Body of pancreas (tissue), 4 donors: ENCODE data around the gene DDX20. TPM values are rescaled to one million over a fixed set of nuclear protein-coding genes. Genes with fewer than 3 reads are reported as not detected.

ENCODE experiments used
- ATAC-seq: fragments of 150-250 bp; one replicate; pipeline ENCODE4 v1.9.1; 2016
- DNase-seq, 4 donors: peaks; one replicate each; pipeline ENCODE4 v3.0.0-alpha.2; 2019
- H3K27ac ChIP-seq, 4 donors: fragments of 200-600 bp; sonication (generic); 1 replicate in 3 of 4; 2 replicates in 1 of 4; pipeline versions ENCODE4 v1.5.1 to v1.6.1; 2016 to 2019; ENCODE audit warnings: mild to moderate bottlenecking in 1 of 4, mixed read lengths in 1 of 4, moderate library complexity in 1 of 4
- H3K27me3 ChIP-seq, 2 donors: fragments of 200-600 bp; sonication (generic); one replicate each; pipeline ENCODE4 v1.6.0; 2016; ENCODE audit warnings: mild to moderate bottlenecking in 1 of 2
- H3K36me3 ChIP-seq, 2 donors: fragments of 200-600 bp; sonication (generic); replicated peaks in 1 of 2; 2 replicates each; pipeline ENCODE4 v1.5.1; 2016; ENCODE audit warnings: low read depth in 2 of 2; ENCODE audit not compliant: insufficient read depth in 1 of 2
- H3K4me1 ChIP-seq: fragments of 200-600 bp; sonication (generic); one replicate; pipeline ENCODE4 v1.6.0; 2016
- H3K4me3 ChIP-seq, 2 donors: fragments of 200-600 bp; sonication (generic); 1 replicate in 1 of 2; 2 replicates in 1 of 2; pipeline ENCODE4 v1.5.1; 2016 to 2019
- H3K9me3 ChIP-seq, 3 donors: fragments of 200-600 bp; sonication (generic); 1 replicate in 2 of 3; 2 replicates in 1 of 3; pipeline ENCODE4 v1.5.1; 2016
- POLR2A ChIP-seq, 3 donors: fragments of 450-650 bp; IDR thresholded peaks; one replicate each; pipeline ENCODE4 v1.6.1; 2016; ENCODE audit warnings: antibody characterized with exemption in 3 of 3, mild to moderate bottlenecking in 2 of 3
- WGBS, 2 donors: methylation state at CpG; one replicate each; pipeline ENCODE4 v1.1.5; 2017; 5-methylcytosine and 5-hydroxymethylcytosine counted together
- intact Hi-C: fragments of 100-400 bp; cut with DNase I; formaldehyde crosslinking; loops from one replicate; pipeline ENCODE4 v1.15.1; 2023
- total RNA-seq, 2 donors: library from RNA; depleted of rRNA; stranded (reverse); fragments of >200 nt; gene quantifications; one replicate each; pipeline ENCODE4 v1.1.0, GENCODE V29; 2016
- TF ChIP-seq, protein P1 (sequence below), 7 experiments: fragments of 450-650 bp in 4 of 7; fragments of 200-600 bp in 3 of 7; sonication (generic) in 3 of 7; IDR thresholded peaks; one replicate each; pipeline ENCODE4 v1.5.1; 2016 to 2019; ENCODE audit warnings: antibody characterized with exemption in 7 of 7

Gene DDX20
- total RNA-seq, 2 donors from 2014 or later, result 5.7 to 34.3 TPM

DNA sequence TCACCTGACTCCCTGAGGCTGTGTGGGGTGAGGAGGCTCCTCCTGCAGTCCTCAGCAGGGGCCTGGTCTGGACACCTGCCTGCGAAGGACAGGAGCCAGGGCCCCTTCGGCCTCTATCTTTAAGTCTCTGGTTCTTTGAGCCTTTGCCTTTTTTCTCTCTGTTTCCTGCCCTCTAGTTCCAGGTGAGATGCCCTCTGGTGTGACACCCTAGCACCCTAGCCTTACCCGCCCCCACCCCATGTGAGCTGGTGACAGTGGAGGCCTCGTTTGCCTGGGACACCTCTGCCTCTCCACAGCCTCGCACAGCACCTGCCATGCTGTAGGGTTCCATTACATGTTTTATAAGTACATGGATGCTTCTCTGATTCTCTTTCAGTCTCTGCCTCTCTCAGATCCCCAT lies 47.3 kb downstream of the DDX20 start:
- Histone ChIP-seq H3K27ac (no peak overlapping the region), H3K4me1 (no peaks in the 10 kb centered on the region), H3K9me3 (no peaks in the 10 kb centered on the region), H3K36me3 (no peaks in the 10 kb centered on the region), H3K27me3 (no peaks in the 10 kb centered on the region), H3K4me3 (no peak overlapping the region)
- DNase-seq, result no peak
- WGBS, 2 donors, result 92 to 93% methylated on average over 5 of the region's 5 CpGs
- intact Hi-C loops, result no loop called here
- TF ChIP-seq, protein P1, sequence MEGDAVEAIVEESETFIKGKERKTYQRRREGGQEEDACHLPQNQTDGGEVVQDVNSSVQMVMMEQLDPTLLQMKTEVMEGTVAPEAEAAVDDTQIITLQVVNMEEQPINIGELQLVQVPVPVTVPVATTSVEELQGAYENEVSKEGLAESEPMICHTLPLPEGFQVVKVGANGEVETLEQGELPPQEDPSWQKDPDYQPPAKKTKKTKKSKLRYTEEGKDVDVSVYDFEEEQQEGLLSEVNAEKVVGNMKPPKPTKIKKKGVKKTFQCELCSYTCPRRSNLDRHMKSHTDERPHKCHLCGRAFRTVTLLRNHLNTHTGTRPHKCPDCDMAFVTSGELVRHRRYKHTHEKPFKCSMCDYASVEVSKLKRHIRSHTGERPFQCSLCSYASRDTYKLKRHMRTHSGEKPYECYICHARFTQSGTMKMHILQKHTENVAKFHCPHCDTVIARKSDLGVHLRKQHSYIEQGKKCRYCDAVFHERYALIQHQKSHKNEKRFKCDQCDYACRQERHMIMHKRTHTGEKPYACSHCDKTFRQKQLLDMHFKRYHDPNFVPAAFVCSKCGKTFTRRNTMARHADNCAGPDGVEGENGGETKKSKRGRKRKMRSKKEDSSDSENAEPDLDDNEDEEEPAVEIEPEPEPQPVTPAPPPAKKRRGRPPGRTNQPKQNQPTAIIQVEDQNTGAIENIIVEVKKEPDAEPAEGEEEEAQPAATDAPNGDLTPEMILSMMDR (IDR thresholded peaks at IDR 0.05), result no peak
- no peak for TF ChIP-seq POLR2A (IDR thresholded peaks at IDR 0.05)
- no peak for ATAC-seq

- no peaks in the 10 kb centered on the region for H3K4me1 ChIP-seq
- DNase-seq, result no peak
- WGBS, 2 donors, result 75 to 84% methylated on average over 5 of the region's 5 CpGs
- no peaks in the 10 kb centered on the region for H3K9me3 ChIP-seq
- intact Hi-C loops, result no loop called here
- TF ChIP-seq, protein P1 (IDR thresholded peaks at IDR 0.05), result no peak
- TF ChIP-seq POLR2A (IDR thresholded peaks at IDR 0.05), result no peak
- no peaks in the 10 kb centered on the region for H3K27me3 ChIP-seq
- no peak for ATAC-seq
- no peaks in the 10 kb centered on the region for H3K36me3 ChIP-seq
- no peak overlapping the region for H3K4me3 ChIP-seq
- H3K27ac ChIP-seq, result no peak overlapping the region
Observed at GRCh38 chr1:111803951-111804350, 48.2 kb downstream of the DDX20 start.

- TF ChIP-seq, protein P1 (IDR thresholded peaks at IDR 0.05), result no peak
- no peak for TF ChIP-seq POLR2A (IDR thresholded peaks at IDR 0.05)
- DNase-seq (no peak), ATAC-seq (no peak)
- no peaks in the 10 kb centered on the region for H3K9me3 ChIP-seq
- WGBS, 2 donors, result 85 to 87% methylated on average over 7 to 11 of the region's 11 CpGs
- intact Hi-C loops, result no loop called here
- no peak overlapping the region for H3K4me3 ChIP-seq
- H3K27ac ChIP-seq, result no peak overlapping the region
- H3K4me1 ChIP-seq, result no peaks in the 10 kb centered on the region
- no peaks in the 10 kb centered on the region for H3K36me3 ChIP-seq
- H3K27me3 ChIP-seq, result no peaks in the 10 kb centered on the region
Observed at GRCh38 chr1:111804776-111805175, 49.1 kb downstream of the DDX20 start.

DNA sequence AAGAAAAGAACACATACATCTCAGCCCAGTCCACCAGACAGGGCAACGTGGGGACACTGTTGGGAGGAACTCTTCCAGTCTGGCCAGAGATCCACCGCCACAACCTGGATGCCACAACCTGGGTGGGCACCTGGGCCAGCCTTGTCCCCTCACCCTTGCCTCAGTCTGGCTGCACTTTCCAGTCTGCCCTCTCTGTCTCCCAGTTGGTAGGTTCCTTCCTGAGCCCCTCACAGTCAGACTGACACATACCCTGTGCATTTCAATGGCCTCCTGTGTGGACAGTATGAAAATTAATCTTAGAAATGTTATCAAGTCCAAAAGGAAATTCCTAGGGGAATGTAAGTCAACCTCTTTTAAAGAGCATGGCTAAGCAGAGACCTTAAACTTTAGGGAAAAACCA lies 49.5 kb downstream of the DDX20 start:
- ATAC-seq, result no peak
- H3K27ac ChIP-seq, result no peak overlapping the region
- intact Hi-C loops, result no loop called here
- no peaks in the 10 kb centered on the region for H3K27me3 ChIP-seq
- H3K4me1 ChIP-seq, result no peaks in the 10 kb centered on the region
- H3K4me3 ChIP-seq, result no peak overlapping the region
- no peak for DNase-seq
- no peaks in the 10 kb centered on the region for H3K9me3 ChIP-seq
- no peaks in the 10 kb centered on the region for H3K36me3 ChIP-seq
- WGBS, 2 donors, result 89 to 92% methylated on average over 2 of the region's 2 CpGs
- TF ChIP-seq POLR2A (IDR thresholded peaks at IDR 0.05), result no peak
- TF ChIP-seq, protein P1 (IDR thresholded peaks at IDR 0.05), result no peak

DNA sequence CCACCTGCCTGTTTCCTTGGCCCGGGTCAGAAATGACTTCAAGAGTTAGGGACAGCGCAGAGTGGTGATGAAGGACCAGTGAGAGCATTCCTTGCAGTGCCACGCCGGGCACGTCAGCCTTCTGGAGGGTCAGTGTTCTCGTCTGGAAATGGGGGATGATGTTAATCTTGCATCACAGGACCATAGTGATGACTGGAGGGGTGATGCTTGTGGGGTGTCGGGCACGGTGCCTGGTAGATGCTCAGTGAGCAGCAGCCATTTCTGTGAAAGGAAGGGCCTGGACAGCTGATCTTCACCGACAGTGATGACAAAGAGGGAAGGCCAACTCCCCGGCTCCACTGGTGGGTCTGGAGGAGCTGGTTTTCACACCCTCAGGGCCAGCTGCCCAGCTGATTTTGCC lies 56.2 kb downstream of the DDX20 start:
- WGBS, 2 donors, result 87 to 88% methylated on average over 10 of the region's 10 CpGs
- no peaks in the 10 kb centered on the region for H3K36me3 ChIP-seq
- no peaks in the 10 kb centered on the region for H3K27me3 ChIP-seq
- TF ChIP-seq, protein P1 (IDR thresholded peaks at IDR 0.05), result no peak
- no peak for TF ChIP-seq POLR2A (IDR thresholded peaks at IDR 0.05)
- no peak overlapping the region for H3K4me3 ChIP-seq
- no peaks in the 10 kb centered on the region for H3K4me1 ChIP-seq
- no peak overlapping the region for H3K27ac ChIP-seq
- no peak for ATAC-seq
- DNase-seq, result no peak
- intact Hi-C loops, result no loop called here
- H3K9me3 ChIP-seq, result no peaks in the 10 kb centered on the region
